Ovary (tissue), 9 donors: ENCODE results near the gene JAM2. TPM values are rescaled to one million over a fixed set of nuclear protein-coding genes. Genes with fewer than 3 reads are reported as not detected.
"Not testable (repeated sequence)": the region's sequence is repeated elsewhere in the genome, so short reads cannot be mapped to it uniquely, and the experiment has no call there.

Experiments used
- DNase-seq, 5 donors: peaks; one replicate each; pipeline ENCODE4 v3.0.0-alpha.2; 2019 to 2020
- H3K27ac ChIP-seq, 2 donors: fragments of 200-600 bp; one replicate each; pipeline versions ENCODE4 v1.5.1 to v1.8.0; 2019 to 2022
- H3K27me3 ChIP-seq: fragments of 200-600 bp; one replicate; pipeline ENCODE4 v1.8.0; 2022
- H3K36me3 ChIP-seq: fragments of 200-600 bp; sonication (generic); one replicate; pipeline ENCODE4 v1.5.1; 2019
- H3K4me1 ChIP-seq: one replicate; pipeline ENCODE4 v1.8.1; 2013; ENCODE audit warnings: mild to moderate bottlenecking, moderate library complexity; ENCODE audit not compliant: insufficient read depth
- H3K4me3 ChIP-seq: fragments of 200-600 bp; sonication (generic); one replicate; pipeline ENCODE4 v1.5.1; 2017
- H3K9me3 ChIP-seq, 2 donors: fragments of 200-600 bp in 1 of 2; sonication (generic) in 1 of 2; one replicate each; pipeline versions ENCODE4 v1.5.1 to v1.8.1; 2013 to 2019; ENCODE audit warnings: mild to moderate bottlenecking in 1 of 2, moderate library complexity in 1 of 2
- CTCF ChIP-seq, 3 donors: fragments of 450-650 bp in 2 of 3; fragments of 200-600 bp in 1 of 3; IDR thresholded peaks; one replicate each; pipeline versions ENCODE4 v1.5.1 to v1.8.0; 2016 to 2022; ENCODE audit warnings: antibody characterized with exemption in 3 of 3, mild to moderate bottlenecking in 1 of 3
- EP300 ChIP-seq: sonication (generic); formaldehyde crosslinking; IDR thresholded peaks from one replicate; pipeline ENCODE4 v1.6.1; 2017; ENCODE audit warnings: antibody characterized with exemption
- POLR2A ChIP-seq: fragments of 450-650 bp; IDR thresholded peaks from one replicate; pipeline ENCODE4 v1.6.1; 2017; ENCODE audit warnings: antibody characterized with exemption, mild to moderate bottlenecking, moderate library complexity
- WGBS, 3 donors: extraction: QIAGEN DNeasy Blood & Tissue Kit in 1 of 3; methylation state at CpG; one replicate each; pipeline versions ENCODE4 v1.1.5 to v1.1.7; 2013 to 2017; 5-methylcytosine and 5-hydroxymethylcytosine counted together
- intact Hi-C, 4 donors: fragments of 100-400 bp; cut with DNase I; formaldehyde crosslinking; loops; one replicate each; pipeline versions ENCODE4 v1.11.0 to v1.15.1; 2022 to 2023
- polyA plus RNA-seq, 2 donors: library from polyadenylated mRNA; stranded (reverse); fragments of 200-250 nt in 1 of 2; fragments of 350-450 nt in 1 of 2; fragmentation: Illumina TruSeq in 1 of 2; extraction: RNeasy Lipid Tissue Mini Kit (QIAGEN cat#74804) in 1 of 2; gene quantifications; one replicate each; pipeline ENCODE4 v1.2.3, GENCODE V29; 2013 to 2014
- total RNA-seq, 7 donors: library from RNA; depleted of rRNA in 2 of 7; stranded (reverse); fragments of >200 nt in 2 of 7; fragmentation: NEBNext Ultra II Directional in 3 of 7; extraction: Animal tissue kit (Norgen Biotek cat#: 25700) in 3 of 7; gene quantifications; one replicate each; pipeline versions ENCODE4 v1.1.0 to v1.2.4, GENCODE V29; 2016 to 2023
- donor health status: DM: no; HTN: no; CAD: no; lungs with moderate emphysema.
- donor health status: DM: no; HTN: no; CAD: no.
- donor health status: Bipolar disorder and iron deficiency.
- donor health status: DM: yes; HTN: yes; CAD: no.
- donor health status: DM: no; HTN: no; CAD: no.
- donor health status: DM: yes; HTN: yes; CAD: no.

The JAM2 gene
- total and polyA plus RNA-seq, 9 donors: 11.7 to 65.4 (median 23.7) TPM

- peaks cover 2% of the 10 kb centered on the region for H3K27me3 ChIP-seq
- DNase-seq: no peak
- TF ChIP-seq EP300: no peak
- no peak for TF ChIP-seq POLR2A
- TF ChIP-seq CTCF (IDR thresholded peaks at IDR 0.05): no peak
- no peaks in the 10 kb centered on the region for H3K36me3 ChIP-seq
- H3K4me3 ChIP-seq: no peak overlapping the region
- no peak overlapping the region for H3K27ac ChIP-seq
- no peaks in the 10 kb centered on the region for H3K4me1 ChIP-seq
- WGBS, 3 donors: 81 to 92% (median 87%) methylated on average over 4 of the region's 4 CpGs
- intact Hi-C loops: no loop called here
- H3K9me3 ChIP-seq: no peaks in the 10 kb centered on the region
These were observed 14.5 kb upstream of the JAM2 start for GRCh38 chr21:25624511-25624910.

- intact Hi-C loops: no loop called here
- Histone ChIP-seq H3K9me3 (no peaks in the 10 kb centered on the region), H3K4me3 (no peak overlapping the region), H3K27me3 (peaks cover 2% of the 10 kb centered on the region), H3K36me3 (no peaks in the 10 kb centered on the region), H3K27ac (no peak overlapping the region), H3K4me1 (no peaks in the 10 kb centered on the region)
- WGBS, 3 donors: 50 to 59% (median 52%) methylated on average over 1 of the region's 1 CpG
- DNase-seq: no peak
- TF ChIP-seq CTCF (IDR thresholded peaks at IDR 0.05): no peak
- TF ChIP-seq POLR2A: no peak
- no peak for TF ChIP-seq EP300
These were observed 14.0 kb upstream of the JAM2 start for GRCh38 chr21:25625036-25625435.

- H3K36me3 ChIP-seq, H3K27ac ChIP-seq, H3K4me1 ChIP-seq, H3K27me3 ChIP-seq, H3K9me3 ChIP-seq, intact Hi-C loops, DNase-seq, H3K4me3 ChIP-seq: not testable (repeated sequence)
- WGBS, 3 donors: 85 to 95% (median 94%) methylated on average over 11 of the region's 11 CpGs
These were observed 13.1 kb upstream of the JAM2 start for GRCh38 chr21:25625776-25626555.

GRCh38 chr21:25626757-25627156, 12.3 kb upstream of the JAM2 start:
- intact Hi-C loops: no loop called here
- no peaks in the 10 kb centered on the region for H3K4me1 ChIP-seq
- H3K27me3 ChIP-seq: peaks cover 2% of the 10 kb centered on the region
- WGBS, 3 donors: 53 to 74% (median 74%) methylated on average over 2 of the region's 2 CpGs
- H3K27ac ChIP-seq: no peak overlapping the region
- H3K36me3 ChIP-seq: no peaks in the 10 kb centered on the region
- H3K9me3 ChIP-seq: no peaks in the 10 kb centered on the region
- DNase-seq: peak in 1 of 5 donors; percentile 21
- no peak overlapping the region for H3K4me3 ChIP-seq
- no peak for TF ChIP-seq CTCF (IDR thresholded peaks at IDR 0.05)
- TF ChIP-seq EP300: no peak
- TF ChIP-seq POLR2A: no peak

GRCh38 chr21:25632296-25632695, 6.8 kb upstream of the JAM2 start:
- H3K27ac ChIP-seq: no peak overlapping the region
- no peaks in the 10 kb centered on the region for H3K9me3 ChIP-seq
- 89 to 96% (median 95%) methylated on average over 2 of the region's 2 CpGs for WGBS, 3 donors
- no peak for TF ChIP-seq EP300
- no peak for TF ChIP-seq POLR2A
- no peak for TF ChIP-seq CTCF (IDR thresholded peaks at IDR 0.05)
- no peaks in the 10 kb centered on the region for H3K36me3 ChIP-seq
- DNase-seq: no peak
- H3K27me3 ChIP-seq: no peaks in the 10 kb centered on the region
- intact Hi-C loops: loop anchor here in 1 of 4 donors (10.0 kb wide), 1 partner anchor 533 kb away; no protein-coding TSS in a partner anchor
- no peaks in the 10 kb centered on the region for H3K4me1 ChIP-seq
- no peak overlapping the region for H3K4me3 ChIP-seq
